Liver (tissue), 9 donors: ENCODE data around the gene ANKRD34C. TPM values are rescaled to one million over a fixed set of nuclear protein-coding genes. Genes with fewer than 3 reads are reported as not detected.

Experiments used
- DNase-seq: peaks from one replicate; pipeline ENCODE4 v3.0.0-alpha.2; 2017; ENCODE audit warnings: low spot score
- H3K27ac ChIP-seq, 2 donors: one replicate each; pipeline ENCODE4 v1.7.0; 2013; ENCODE audit warnings: inconsistent platforms in 2 of 2, low read length in 2 of 2, control low read depth in 1 of 2, low read depth in 1 of 2, mild to moderate bottlenecking in 1 of 2
- H3K27me3 ChIP-seq, 4 donors: one replicate each; pipeline versions ENCODE4 v1.6.1 to v1.7.0; 2013; ENCODE audit warnings: low read length in 3 of 4, inconsistent platforms in 1 of 4, mild to moderate bottlenecking in 1 of 4, moderate library complexity in 1 of 4; ENCODE audit not compliant: control insufficient read depth in 4 of 4, insufficient read depth in 4 of 4
- H3K36me3 ChIP-seq, 4 donors: one replicate each; pipeline versions ENCODE4 v1.6.1 to v1.7.0; 2013; ENCODE audit warnings: low read length in 3 of 4, mild to moderate bottlenecking in 3 of 4, low read depth in 1 of 4, moderate library complexity in 1 of 4; ENCODE audit not compliant: control insufficient read depth in 4 of 4, insufficient read depth in 3 of 4
- H3K4me1 ChIP-seq, 4 donors: one replicate each; pipeline versions ENCODE4 v1.6.1 to v1.7.0; 2013; ENCODE audit warnings: low read length in 3 of 4, mild to moderate bottlenecking in 3 of 4, moderate library complexity in 1 of 4; ENCODE audit not compliant: control insufficient read depth in 4 of 4, insufficient read depth in 4 of 4
- H3K4me3 ChIP-seq, 3 donors: one replicate each; pipeline versions ENCODE4 v1.6.1 to v1.7.0; 2013; ENCODE audit warnings: low read length in 3 of 3, control low read depth in 1 of 3, low read depth in 1 of 3, mild to moderate bottlenecking in 1 of 3
- H3K9ac ChIP-seq, 2 donors: one replicate each; pipeline ENCODE4 v1.7.0; 2013; ENCODE audit warnings: low read length in 2 of 2, mild to moderate bottlenecking in 2 of 2, moderate library complexity in 2 of 2, control low read depth in 1 of 2, low read depth in 1 of 2
- H3K9me3 ChIP-seq, 4 donors: one replicate each; pipeline versions ENCODE4 v1.6.1 to v1.7.0; 2013; ENCODE audit warnings: low read length in 3 of 4; ENCODE audit not compliant: control insufficient read depth in 4 of 4
- ATF3 ChIP-seq: IDR thresholded peaks from 2 replicates; pipeline ENCODE4 v1.6.1; 2016; ENCODE audit warnings: antibody characterized with exemption
- CTCF ChIP-seq: fragments of 150-350 bp; IDR thresholded peaks from 2 replicates; pipeline ENCODE4 v1.5.1; 2017; ENCODE audit warnings: improper control_type of control experiment, low read depth, low read length; ENCODE audit not compliant: missing input control
- EGR1 ChIP-seq, 2 donors: IDR thresholded peaks; 2 replicates each; pipeline ENCODE4 v1.6.1; 2016 to 2018; ENCODE audit warnings: antibody characterized with exemption in 2 of 2, low read depth in 2 of 2
- FOXA1 ChIP-seq: IDR thresholded peaks from 2 replicates; pipeline ENCODE4 v1.6.1; 2016; ENCODE audit warnings: antibody characterized with exemption
- FOXA2 ChIP-seq: IDR thresholded peaks from 2 replicates; pipeline ENCODE4 v1.6.1; 2016; ENCODE audit warnings: antibody characterized with exemption
- GABPA ChIP-seq, 2 donors: IDR thresholded peaks in 1 of 2; conservative IDR thresholded peaks in 1 of 2; 2 replicates each; pipeline ENCODE4 v1.6.1; 2016; ENCODE audit warnings: antibody characterized with exemption in 2 of 2, mild to moderate bottlenecking in 1 of 2, moderate library complexity in 1 of 2
- HNF4A ChIP-seq, 2 donors: conservative IDR thresholded peaks; 2 replicates each; pipeline ENCODE4 v1.6.1; 2016; ENCODE audit warnings: antibody characterized with exemption in 2 of 2, mild to moderate bottlenecking in 2 of 2
- HNF4G ChIP-seq: IDR thresholded peaks from 2 replicates; pipeline ENCODE4 v1.6.1; 2016; ENCODE audit warnings: antibody characterized with exemption
- JUND ChIP-seq, 2 donors: IDR thresholded peaks; 2 replicates each; pipeline ENCODE4 v1.6.1; 2016; ENCODE audit warnings: antibody characterized with exemption in 2 of 2
- MAX ChIP-seq: IDR thresholded peaks from 2 replicates; pipeline ENCODE4 v1.6.1; 2016; ENCODE audit warnings: antibody characterized with exemption
- NR2F2 ChIP-seq: IDR thresholded peaks from 2 replicates; pipeline ENCODE4 v1.6.1; 2016; ENCODE audit warnings: antibody characterized with exemption
- RAD21 ChIP-seq, 2 donors: IDR thresholded peaks; 2 replicates each; pipeline ENCODE4 v1.6.1; 2016; ENCODE audit warnings: antibody characterized with exemption in 2 of 2, mild to moderate bottlenecking in 2 of 2
- REST ChIP-seq: IDR thresholded peaks from 2 replicates; pipeline ENCODE4 v1.6.1; 2016; ENCODE audit warnings: antibody characterized with exemption, mild to moderate bottlenecking
- RXRA ChIP-seq, 2 donors: IDR thresholded peaks; 2 replicates each; pipeline ENCODE4 v1.6.1; 2017 to 2018; ENCODE audit warnings: antibody characterized with exemption in 2 of 2, mild to moderate bottlenecking in 1 of 2
- SP1 ChIP-seq: IDR thresholded peaks from 2 replicates; pipeline ENCODE4 v1.6.1; 2018; ENCODE audit warnings: antibody characterized with exemption, mild to moderate bottlenecking
- YY1 ChIP-seq: IDR thresholded peaks from 2 replicates; pipeline ENCODE4 v1.6.1; 2016; ENCODE audit warnings: antibody characterized with exemption, mild to moderate bottlenecking
- ZBTB33 ChIP-seq: IDR thresholded peaks from 2 replicates; pipeline ENCODE4 v1.6.1; 2016; ENCODE audit warnings: antibody characterized with exemption
- WGBS: extraction: QIAGEN DNeasy Blood & Tissue Kit; methylation state at CpG from one replicate; pipeline ENCODE4 v1.1.7; 2013; 5-methylcytosine and 5-hydroxymethylcytosine counted together
- polyA plus RNA-seq, 2 donors: library from polyadenylated mRNA; stranded (reverse) in 1 of 2; unstranded in 1 of 2; fragments of 200-250 nt in 1 of 2; fragments of >200 nt in 1 of 2; fragmentation: Nextera tagmentation in 1 of 2; extraction: Ambion mirVana in 1 of 2; gene quantifications; one replicate each; pipeline versions ENCODE4 v1.2.1 to v1.2.3, GENCODE V29; 2013 to 2015
- total RNA-seq, 2 donors: library from RNA; depleted of rRNA; stranded (reverse); fragments of >200 nt; gene quantifications; one replicate each; pipeline ENCODE4 v1.2.3, GENCODE V29; 2014
- donor health status: healthy.
- donor health status: healthy.
- donor health status: healthy.
- donor health status: healthy.
- donor health status: healthy.

ANKRD34C gene
- total and polyA plus RNA-seq, 4 donors: under 0.01 TPM; not detected in 3

GRCh38 chr15:79244876-79245275 is 37.6 kb upstream of the ANKRD34C start:
- Histone ChIP-seq H3K27ac (no peak overlapping the region), H3K9me3 (no peaks in the 10 kb centered on the region), H3K36me3 (no peaks in the 10 kb centered on the region), H3K9ac (no peak overlapping the region), H3K27me3 (peaks cover 0 to 2% (median 0%) of the 10 kb centered on the region in 4 donors), H3K4me3 (no peak overlapping the region), H3K4me1 (no peaks in the 10 kb centered on the region)
- 86% methylated on average over 5 of the region's 5 CpGs for WGBS
- TF ChIP-seq ATF3: no peak
- TF ChIP-seq MAX: no peak
- TF ChIP-seq CTCF: no peak
- no peak for TF ChIP-seq HNF4A (conservative IDR thresholded peaks at IDR 0.05)
- no peak for TF ChIP-seq GABPA (IDR thresholded peaks at IDR 0.05 in 1 of 2, conservative IDR thresholded peaks at IDR 0.05 in 1 of 2)
- TF ChIP-seq RXRA (IDR thresholded peaks at IDR 0.05): no peak
- TF ChIP-seq REST: no peak
- no peak for TF ChIP-seq HNF4G
- TF ChIP-seq FOXA1: no peak
- no peak for TF ChIP-seq NR2F2
- no peak for TF ChIP-seq JUND (IDR thresholded peaks at IDR 0.05)
- no peak for TF ChIP-seq EGR1 (IDR thresholded peaks at IDR 0.05; ENCODE audit: low read depth in 2 of 2)
- no peak for TF ChIP-seq ZBTB33
- DNase-seq: no peak

- WGBS: 93% methylated on average over 2 of the region's 2 CpGs
- DNase-seq: no peak
- peaks cover 0 to 3% (median 0%) of the 10 kb centered on the region in 4 donors for H3K27me3 ChIP-seq
- H3K27ac ChIP-seq: no peak overlapping the region
- no peak overlapping the region for H3K4me3 ChIP-seq
- no peaks in the 10 kb centered on the region for H3K36me3 ChIP-seq
- TF ChIP-seq MAX: no peak
- no peak for TF ChIP-seq HNF4A (conservative IDR thresholded peaks at IDR 0.05)
- TF ChIP-seq FOXA1: no peak
- TF ChIP-seq FOXA2: no peak
- no peak for TF ChIP-seq SP1
- no peak for TF ChIP-seq REST
- no peak for TF ChIP-seq YY1
- TF ChIP-seq EGR1 (IDR thresholded peaks at IDR 0.05; ENCODE audit: low read depth in 2 of 2): no peak
- TF ChIP-seq JUND (IDR thresholded peaks at IDR 0.05): no peak
- TF ChIP-seq RXRA (IDR thresholded peaks at IDR 0.05): no peak
- TF ChIP-seq RAD21 (IDR thresholded peaks at IDR 0.05): no peak
- H3K9me3 ChIP-seq: no peaks in the 10 kb centered on the region
- H3K9ac ChIP-seq: no peak overlapping the region
- H3K4me1 ChIP-seq: no peaks in the 10 kb centered on the region
Measured at GRCh38 chr15:79248183-79248582, 34.3 kb upstream of the ANKRD34C start.
